ENCODE measurements around the gene CPNE5. TPM values are rescaled to one million over a fixed set of nuclear protein-coding genes. Genes with fewer than 3 reads are reported as not detected.

CPNE5 gene
- total and polyA plus RNA-seq, 2 donors from 2014 or later: 3.7 to 7.1 TPM

DNA sequence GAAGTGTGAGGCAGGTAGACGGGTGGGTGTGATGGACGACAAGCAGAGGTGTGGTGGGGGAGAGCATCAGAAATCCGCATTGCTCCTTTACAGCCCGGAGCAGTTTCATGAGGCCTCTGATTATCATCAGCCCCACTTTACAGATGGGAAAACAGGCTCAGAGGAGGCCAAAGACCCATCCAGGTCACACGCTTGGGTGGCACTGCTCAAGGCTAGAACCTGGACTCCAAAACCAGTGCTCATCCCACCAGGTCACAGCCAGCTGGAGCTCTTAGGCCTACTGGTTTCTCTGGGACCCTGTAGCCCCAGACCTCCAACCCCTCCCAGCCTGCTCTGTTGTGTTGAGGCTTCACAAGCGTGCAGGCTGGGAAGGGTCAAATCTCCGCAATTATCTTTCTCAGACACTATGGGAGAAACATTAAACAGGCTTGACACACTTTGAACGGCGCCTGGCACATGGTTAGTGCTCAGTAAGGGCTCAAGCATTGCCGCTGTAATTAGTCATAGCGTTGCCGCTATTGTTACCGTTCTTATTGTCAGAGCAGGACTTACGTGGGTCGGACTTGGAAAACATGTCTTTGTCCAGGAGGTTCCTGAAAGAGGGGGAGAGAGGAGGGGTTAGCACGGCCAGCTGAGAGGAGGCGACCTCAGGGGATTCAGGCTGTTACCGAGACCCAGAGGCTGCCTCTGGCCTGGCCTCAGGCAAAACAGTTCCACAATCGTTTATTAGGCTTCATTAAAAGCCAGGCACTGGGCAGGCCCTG, 16.6 kb downstream of the CPNE5 start:
- FAIRE-seq: no peak
- Histone ChIP-seq H3K36me3 (ENCODE audit: control insufficient read depth in 2 of 3, insufficient read depth in 3 of 3, low read length in 3 of 3) (no peaks in the 10 kb centered on the region), H3K9me3 (ENCODE audit: control insufficient read depth in 2 of 3, insufficient read depth in 1 of 3, low read length in 3 of 3) (no peaks in the 10 kb centered on the region), H3K27me3 (ENCODE audit: control insufficient read depth, insufficient read depth, low read length) (no peaks in the 10 kb centered on the region), H3K27ac (ENCODE audit: low read depth in 2 of 2, low read length in 2 of 2) (peak overlapping the region; percentile 63 to 80), H3K9ac (ENCODE audit: low read length in 3 of 3) (peak overlapping the region in 1 of 3 donors; percentile 31), H3K4me3 (ENCODE audit: low read length in 3 of 3) (no peak overlapping the region), H3K4me1 (ENCODE audit: control insufficient read depth in 2 of 3, insufficient read depth in 2 of 3, low read depth in 1 of 3, low read length in 3 of 3) (peaks cover 0 to 31% (median 21%) of the 10 kb centered on the region in 3 donors)
- TF ChIP-seq, protein P1, sequence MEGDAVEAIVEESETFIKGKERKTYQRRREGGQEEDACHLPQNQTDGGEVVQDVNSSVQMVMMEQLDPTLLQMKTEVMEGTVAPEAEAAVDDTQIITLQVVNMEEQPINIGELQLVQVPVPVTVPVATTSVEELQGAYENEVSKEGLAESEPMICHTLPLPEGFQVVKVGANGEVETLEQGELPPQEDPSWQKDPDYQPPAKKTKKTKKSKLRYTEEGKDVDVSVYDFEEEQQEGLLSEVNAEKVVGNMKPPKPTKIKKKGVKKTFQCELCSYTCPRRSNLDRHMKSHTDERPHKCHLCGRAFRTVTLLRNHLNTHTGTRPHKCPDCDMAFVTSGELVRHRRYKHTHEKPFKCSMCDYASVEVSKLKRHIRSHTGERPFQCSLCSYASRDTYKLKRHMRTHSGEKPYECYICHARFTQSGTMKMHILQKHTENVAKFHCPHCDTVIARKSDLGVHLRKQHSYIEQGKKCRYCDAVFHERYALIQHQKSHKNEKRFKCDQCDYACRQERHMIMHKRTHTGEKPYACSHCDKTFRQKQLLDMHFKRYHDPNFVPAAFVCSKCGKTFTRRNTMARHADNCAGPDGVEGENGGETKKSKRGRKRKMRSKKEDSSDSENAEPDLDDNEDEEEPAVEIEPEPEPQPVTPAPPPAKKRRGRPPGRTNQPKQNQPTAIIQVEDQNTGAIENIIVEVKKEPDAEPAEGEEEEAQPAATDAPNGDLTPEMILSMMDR (IDR thresholded peaks at IDR 0.05; ENCODE audit: borderline replicate concordance, extremely low read depth, insufficient read depth): no peak
- intact Hi-C loops (cut with DNase I): no loop called here
- DNase-seq: no peak

DNA sequence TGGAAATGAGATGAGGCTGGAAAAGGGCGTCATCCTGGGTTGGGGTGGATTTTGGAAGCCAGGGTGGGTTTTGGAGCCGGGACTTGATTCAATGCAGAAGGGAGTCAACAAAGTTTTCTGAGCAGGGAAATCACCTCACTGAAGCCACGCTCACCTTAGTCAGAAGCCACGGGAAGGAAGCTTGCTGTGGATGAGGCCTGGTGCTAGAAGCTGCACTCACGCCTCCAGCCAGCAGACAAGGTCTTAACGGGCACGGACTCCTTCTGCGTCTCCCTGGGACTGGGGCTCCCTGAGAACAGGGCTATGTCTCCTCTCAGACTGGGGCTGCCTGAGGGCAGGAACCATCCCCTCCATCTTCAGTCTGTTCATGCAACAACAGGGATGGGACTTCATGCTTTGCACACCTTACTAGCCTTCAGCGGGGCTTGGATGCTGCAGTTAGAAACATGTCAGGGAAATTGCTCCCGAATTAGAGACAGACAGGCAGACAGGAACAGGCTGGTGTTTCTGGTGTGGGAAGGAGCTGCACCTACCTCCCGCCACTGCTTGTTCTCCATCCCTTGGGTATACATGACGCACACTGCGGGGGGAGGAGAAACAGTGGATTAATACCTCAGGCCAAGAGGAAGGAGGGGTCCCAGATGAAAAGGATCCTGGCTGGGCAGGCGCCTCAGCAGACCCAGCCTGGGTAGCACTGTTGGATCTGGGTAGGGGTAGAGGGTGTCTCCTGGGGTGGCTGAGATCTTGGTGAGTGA, 17.5 kb downstream of the CPNE5 start:
- H3K27me3 ChIP-seq (ENCODE audit: control insufficient read depth, insufficient read depth, low read length): no peaks in the 10 kb centered on the region
- TF ChIP-seq, protein P1 (IDR thresholded peaks at IDR 0.05; ENCODE audit: borderline replicate concordance, extremely low read depth, insufficient read depth): no peak
- no peak for DNase-seq
- H3K27ac ChIP-seq (ENCODE audit: low read depth in 2 of 2, low read length in 2 of 2): peak overlapping the region in 1 of 2 donors; percentile 33
- intact Hi-C loops (cut with DNase I): no loop called here
- H3K9me3 ChIP-seq (ENCODE audit: control insufficient read depth in 2 of 3, insufficient read depth in 1 of 3, low read length in 3 of 3): no peaks in the 10 kb centered on the region
- peaks cover 0 to 29% (median 16%) of the 10 kb centered on the region in 3 donors for H3K4me1 ChIP-seq (ENCODE audit: control insufficient read depth in 2 of 3, insufficient read depth in 2 of 3, low read depth in 1 of 3, low read length in 3 of 3)
- H3K36me3 ChIP-seq (ENCODE audit: control insufficient read depth in 2 of 3, insufficient read depth in 3 of 3, low read length in 3 of 3): no peaks in the 10 kb centered on the region
- no peak for FAIRE-seq
- H3K4me3 ChIP-seq (ENCODE audit: low read length in 3 of 3): no peak overlapping the region
- peak overlapping the region in 1 of 3 donors; percentile 36 for H3K9ac ChIP-seq (ENCODE audit: low read length in 3 of 3)

DNA sequence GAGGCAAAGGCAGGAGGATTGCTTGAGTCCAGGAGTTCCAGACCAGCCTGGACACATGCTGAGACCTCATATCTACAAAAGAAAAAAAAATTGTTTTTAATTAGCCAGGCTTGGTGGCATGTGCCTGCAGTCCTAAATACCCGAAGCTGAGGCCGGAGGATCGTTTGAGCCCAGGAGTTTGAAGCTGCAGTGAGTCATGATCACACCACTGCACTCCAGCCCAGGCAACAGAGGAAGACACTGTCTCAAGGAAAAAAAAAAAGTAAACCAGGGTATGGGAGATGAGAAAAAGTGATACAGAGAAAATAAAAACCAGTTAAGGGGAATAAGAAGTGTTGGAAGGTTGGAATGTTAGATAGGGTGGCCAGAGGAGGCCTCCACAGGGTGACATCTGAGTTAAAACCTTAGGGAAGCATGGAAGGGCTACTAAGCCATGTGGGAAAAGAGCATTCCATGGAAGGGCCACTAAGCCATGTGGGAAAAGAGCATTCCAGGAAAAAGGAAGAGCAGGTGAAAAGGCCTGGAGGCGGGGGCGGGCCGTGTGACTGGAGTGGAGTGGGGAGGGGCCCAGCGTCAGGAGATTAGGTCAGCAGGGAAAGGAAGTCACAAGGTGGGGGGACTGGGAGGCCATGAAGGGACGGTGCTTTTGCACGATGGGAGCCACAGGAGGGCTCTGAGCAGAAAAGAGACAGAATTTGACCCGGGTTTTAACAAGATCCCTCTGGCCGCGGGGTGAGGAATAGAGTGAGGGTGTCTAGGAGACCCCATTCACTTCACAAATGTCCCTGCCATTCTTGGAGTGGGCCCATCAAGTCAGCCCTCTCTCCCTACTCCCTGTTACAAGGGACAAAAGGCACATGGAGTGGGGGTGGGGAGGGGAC, 18.3 kb downstream of the CPNE5 start:
- Histone ChIP-seq H3K36me3 (ENCODE audit: control insufficient read depth in 2 of 3, insufficient read depth in 3 of 3, low read length in 3 of 3) (no peaks in the 10 kb centered on the region), H3K9me3 (ENCODE audit: control insufficient read depth in 2 of 3, insufficient read depth in 1 of 3, low read length in 3 of 3) (no peaks in the 10 kb centered on the region), H3K4me3 (ENCODE audit: low read length in 3 of 3) (no peak overlapping the region), H3K9ac (ENCODE audit: low read length in 3 of 3) (peak overlapping the region in 1 of 3 donors; percentile 36), H3K4me1 (ENCODE audit: control insufficient read depth in 2 of 3, insufficient read depth in 2 of 3, low read depth in 1 of 3, low read length in 3 of 3) (peaks cover 0 to 25% (median 13%) of the 10 kb centered on the region in 3 donors), H3K27ac (ENCODE audit: low read depth in 2 of 2, low read length in 2 of 2) (peak overlapping the region in 1 of 2 donors; percentile 23), H3K27me3 (ENCODE audit: control insufficient read depth, insufficient read depth, low read length) (no peaks in the 10 kb centered on the region)
- TF ChIP-seq, protein P1 (IDR thresholded peaks at IDR 0.05; ENCODE audit: borderline replicate concordance, extremely low read depth, insufficient read depth): no peak
- DNase-seq: no peak
- intact Hi-C loops (cut with DNase I): no loop called here
- no peak for FAIRE-seq

All from kidney (tissue), 14 donors.